ENCODE data around the gene ZNF774.

The ZNF774 gene

GRCh38 chr15:90411176-90411575 lies 59.1 kb downstream of the ZNF774 start:
- no peak for TF ChIP-seq CTCF (IDR thresholded peaks at IDR 0.05; ENCODE audit: insufficient read depth, low read length)
- no peak for DNase-seq (ENCODE audit: low read depth in 1 of 2, low spot score in 1 of 2)
- Histone ChIP-seq H3K4me3 (replicated peaks; ENCODE audit: insufficient read depth, low read length) (no peak overlapping the region), H3K27ac (replicated peaks) (no peak overlapping the region), H3K27me3 (ENCODE audit: insufficient read depth, poor library complexity, severe bottlenecking) (no peaks in the 10 kb centered on the region)

All from HL-60 (cell line).